HepG2 (cell line): ENCODE measurements around the gene CNPY1. TPM values are rescaled to one million over a fixed set of nuclear protein-coding genes. Genes with fewer than 3 reads are reported as not detected.
A peak's percentile ranks its signal among the peaks of the same experiment; 100 is the strongest.

Experiments used
- ATAC-seq: fragments of 200-7000 bp; cut with Tn5 transposase; 3 replicates; pipeline ENCODE4 v1.9.1; 2020; ENCODE audit warnings: mild to moderate bottlenecking, moderate library complexity
- BruUV-seq: library from RNA; stranded (reverse); fragments of 400-500 nt; replicated peaks from 2 replicates; lab custom pipeline; 2021; lab: Mats Ljungman, UMichigan
- CTCF ChIA-PET: fragments of 300-600 bp; formaldehyde crosslinking; extraction: SDS; loops from one replicate; lab custom pipeline; 2021; ENCODE audit warnings: low total read pairs, inconsistent platforms, low intra/inter-chr PET ratio; lab: Yijun Ruan, JAX
- POLR2A ChIA-PET: fragments of 350-600 bp; sonication (Branson Sonifier 250); formaldehyde crosslinking; loops from one replicate; lab custom pipeline; 2020; ENCODE audit warnings: antibody characterized with exemption, inconsistent platforms; lab: Yijun Ruan, JAX
- DNase-seq: peaks from one replicate; pipeline ENCODE4 v3.0.0-alpha.2; 2015; ENCODE audit warnings: low spot score
- FAIRE-seq: peaks from 3 replicates; lab custom pipeline; 2011; peaks lifted over from hg19 to GRCh38; lab: Jason Lieb, UNC
- H2AFZ ChIP-seq: one replicate; pipeline ENCODE4 v1.6.1; 2011; ENCODE audit warnings: low read length, inconsistent platforms
- H3K27ac ChIP-seq: fragments of 300-600 bp; 3 replicates; pipeline ENCODE4 v1.8.0; 2011; ENCODE audit warnings: mixed run types, mild to moderate bottlenecking, mixed read lengths, low read length, inconsistent platforms; ENCODE audit not compliant: insufficient read depth; ENCODE audit errors: extremely low read length
- H3K27me3 ChIP-seq, 2 experiments: fragments of 200-600 bp in 1 of 2; 2 replicates in 1 of 2; 3 replicates in 1 of 2; pipeline versions ENCODE4 v1.6.0 to v1.8.0; 2011; ENCODE audit warnings: low read length in 2 of 2, mild to moderate bottlenecking in 2 of 2, moderate library complexity in 2 of 2, inconsistent platforms in 1 of 2; ENCODE audit not compliant: insufficient read depth in 2 of 2, control insufficient read depth in 1 of 2
- H3K36me3 ChIP-seq, 2 experiments: fragments of 200-600 bp in 1 of 2; replicated peaks in 1 of 2; 2 replicates in 1 of 2; 3 replicates in 1 of 2; pipeline versions ENCODE4 v1.5.1 to v1.8.0; 2011; ENCODE audit warnings: low read length in 2 of 2, inconsistent platforms in 1 of 2; ENCODE audit not compliant: insufficient read depth in 2 of 2, control insufficient read depth in 1 of 2
- H3K4me1 ChIP-seq: 2 replicates; pipeline ENCODE4 v1.5.1; 2012; ENCODE audit warnings: low read length, inconsistent platforms; ENCODE audit not compliant: insufficient read depth
- H3K4me2 ChIP-seq: 2 replicates; pipeline ENCODE4 v1.6.0; 2011; ENCODE audit warnings: low read depth, low read length, inconsistent platforms
- H3K4me3 ChIP-seq, 3 experiments: fragments of 200-600 bp in 1 of 3; sonication (generic), shearing (Covaris generic) in 1 of 3; replicated peaks in 1 of 3; 2 replicates each; pipeline ENCODE4 v1.5.1; 2011 to 2016; ENCODE audit warnings: low read length in 3 of 3, inconsistent platforms in 2 of 3, low read depth in 2 of 3, mild to moderate bottlenecking in 2 of 3, control low read depth in 1 of 3, mixed read lengths in 1 of 3; ENCODE audit not compliant: insufficient read depth in 1 of 3
- H3K79me2 ChIP-seq: one replicate; pipeline ENCODE4 v1.6.1; 2011; ENCODE audit warnings: low read length, inconsistent platforms; ENCODE audit not compliant: insufficient read depth
- H3K9ac ChIP-seq: 2 replicates; pipeline ENCODE4 v1.6.0; 2011; ENCODE audit warnings: mild to moderate bottlenecking, low read depth, low read length, inconsistent platforms; ENCODE audit not compliant: insufficient read depth
- H3K9me3 ChIP-seq: 2 replicates; pipeline ENCODE4 v1.5.1; 2012; ENCODE audit warnings: mild to moderate bottlenecking, low read length
- H4K20me1 ChIP-seq: 2 replicates; pipeline ENCODE4 v1.6.0; 2011; ENCODE audit warnings: inconsistent platforms, mild to moderate bottlenecking, low read length, moderate library complexity; ENCODE audit not compliant: insufficient read depth
- ARNT ChIP-seq: fragments of 450-650 bp; IDR thresholded peaks from 2 replicates; pipeline ENCODE4 v1.6.1; 2017
- ETV5 ChIP-seq: IDR thresholded peaks from 2 replicates; pipeline ENCODE4 v1.6.1; 2018; ENCODE audit warnings: missing biosample characterization, missing genetic modification reagents, inconsistent platforms, borderline replicate concordance
- FOXA3 ChIP-seq: IDR thresholded peaks from 2 replicates; pipeline ENCODE4 v1.6.1; 2016; ENCODE audit warnings: missing genetic modification reagents, missing compliant biosample characterization
- GPBP1L1 ChIP-seq: sonication (generic); formaldehyde crosslinking; IDR thresholded peaks from 2 replicates; pipeline ENCODE4 v1.5.0; 2020; ENCODE audit warnings: mild to moderate bottlenecking, missing genetic modification reagents
- GPN1 ChIP-seq: sonication (generic); formaldehyde crosslinking; IDR thresholded peaks from 2 replicates; pipeline ENCODE4 v1.5.1; 2020; ENCODE audit warnings: missing genetic modification reagents, borderline replicate concordance
- MAX ChIP-seq: IDR thresholded peaks from 2 replicates; pipeline ENCODE4 v1.6.1; 2012; ENCODE audit warnings: inconsistent platforms
- SAFB2 ChIP-seq: sonication (generic); formaldehyde crosslinking; IDR thresholded peaks from 2 replicates; pipeline ENCODE4 v1.5.1; 2020; ENCODE audit warnings: missing genetic modification reagents, low read depth, mild to moderate bottlenecking, borderline replicate concordance
- ZBTB42 ChIP-seq: sonication (generic); formaldehyde crosslinking; IDR thresholded peaks from 2 replicates; pipeline ENCODE4 v1.5.0; 2020; ENCODE audit warnings: mild to moderate bottlenecking, missing genetic modification reagents
- ZFAT ChIP-seq: sonication (generic); formaldehyde crosslinking; conservative IDR thresholded peaks from 2 replicates; pipeline ENCODE4 v1.8.1; 2023; ENCODE audit warnings: missing genetic modification reagents, inconsistent platforms
- ZFX ChIP-seq: sonication (generic); formaldehyde crosslinking; IDR thresholded peaks from 2 replicates; pipeline ENCODE4 v1.4.0; 2020; ENCODE audit warnings: mild to moderate bottlenecking, low read depth, missing genetic modification reagents, moderate library complexity
- ZNF276 ChIP-seq: sonication (generic); formaldehyde crosslinking; IDR thresholded peaks from 2 replicates; pipeline ENCODE4 v1.4.0; 2020; ENCODE audit warnings: mild to moderate bottlenecking, low read depth, missing genetic modification reagents
- ZNF501 ChIP-seq: sonication (generic); formaldehyde crosslinking; IDR thresholded peaks from 2 replicates; pipeline ENCODE4 v1.5.1; 2020; ENCODE audit warnings: mild to moderate bottlenecking, moderate library complexity, missing genetic modification reagents
- ZNF562 ChIP-seq: sonication (generic); formaldehyde crosslinking; IDR thresholded peaks from 2 replicates; pipeline ENCODE4 v1.8.0; 2022; ENCODE audit warnings: missing genetic modification reagents, borderline replicate concordance
- ZNF740 ChIP-seq: sonication (generic); formaldehyde crosslinking; IDR thresholded peaks from 2 replicates; pipeline ENCODE4 v1.4.0; 2020; ENCODE audit warnings: missing genetic modification reagents
- ZNF800 ChIP-seq: sonication (generic); formaldehyde crosslinking; IDR thresholded peaks from 2 replicates; pipeline ENCODE4 v1.4.0; 2020; ENCODE audit warnings: missing genetic modification reagents
- WGBS: methylation state at CpG from one replicate; pipeline ENCODE4 v1.1.6; 2017; ENCODE audit warnings: low lambda C conversion rate; 5-methylcytosine and 5-hydroxymethylcytosine counted together
- in situ Hi-C: cut with HindIII; loops from 2 replicates; pipeline ENCODE4 v1.10.0; 2017; ENCODE audit warnings: low pct_unique_long_range_greater_than_20kb; ENCODE audit not compliant: extremely low pct_ligation_motif_present
- intact Hi-C: fragments of 100-400 bp; cut with micrococcal nuclease; formaldehyde crosslinking; loops from one replicate; pipeline ENCODE4 v1.10.0; 2022; ENCODE audit not compliant: unreplicated experiment
- polyA plus RNA-seq, 8 experiments: library from polyadenylated mRNA; depleted of rRNA in 3 of 8; stranded (reverse) in 7 of 8; unstranded in 1 of 8; fragments of >200 nt; fragmentation: Illumina TruSeq in 4 of 8; extraction: Trizol in 4 of 8; gene quantifications; 2 replicates each; pipeline versions ENCODE4 v1.2.1 to v1.2.3, GENCODE V29; 2011 to 2016; ENCODE audit warnings: low read depth in 4 of 8, missing spikeins in 1 of 8, mixed read lengths in 1 of 8; ENCODE audit not compliant: insufficient read depth in 1 of 8
- total RNA-seq, 5 experiments: library from RNA; depleted of rRNA; stranded (reverse); fragments of >200 nt; fragmentation: Illumina TruSeq; extraction: Trizol; gene quantifications; 2 replicates each; pipeline ENCODE4 v1.2.3, GENCODE V29; 2016; ENCODE audit warnings: low read depth in 1 of 5

CNPY1 gene
- total and polyA plus RNA-seq, 2 of the 13 experiments (the other 11 are each of a cell fraction or from before 2014, with no cell fraction given) = not detected

GRCh38 chr7:155533120-155533826 is 13.1 kb downstream of the CNPY1 start (continued):
- TF ChIP-seq ZNF562 (CRISPR knock-in tag) (no peak), FOXA3 (CRISPR knock-in tag) (no peak), ZBTB42 (peak; percentile 37; the same call in 1 of the 2 replicates), GPN1 (CRISPR knock-in tag) (no peak), ZNF800 (CRISPR knock-in tag) (peak; percentile 59; the same call in 1 of the 2 replicates), ARNT (no peak), ZFX (CRISPR knock-in tag) (peak; percentile 24; the same call in 1 of the 2 replicates)

- BruUV-seq = no TSS peak
- no peaks in the 10 kb centered on the region for H3K9me3 ChIP-seq
- H4K20me1 ChIP-seq = no peaks in the 10 kb centered on the region
- peaks cover 33% of the 10 kb centered on the region for H3K4me1 ChIP-seq
- no peaks in the 10 kb centered on the region for H3K36me3 ChIP-seq
- POLR2A ChIA-PET = no interaction called here
- peaks cover 12 to 80% of the 10 kb centered on the region in 2 experiments; a peak in 4 of 5 replicates for H3K27me3 ChIP-seq
- DNase-seq (no peak), ATAC-seq (no peak), FAIRE-seq (no peak)
- H2AFZ ChIP-seq = no peak overlapping the region
- in situ Hi-C loops = no loop called here
- no peak overlapping the region for H3K27ac ChIP-seq
- H3K4me2 ChIP-seq = peak overlapping the region; percentile 76
- H3K9ac ChIP-seq = no peak overlapping the region
- H3K4me3 ChIP-seq = peak overlapping the region in 2 of 3 experiments; percentile 43 to 66; a peak in 4 of 6 replicates
- CTCF ChIA-PET = no interaction called here
- 47% methylated on average over 14 of the region's 14 CpGs for WGBS
- intact Hi-C loops = loop anchor here (2.0 kb wide), 1 partner anchor 152 kb away; no protein-coding TSS in a partner anchor
- no peaks in the 10 kb centered on the region for H3K79me2 ChIP-seq
- TF ChIP-seq ZNF501 (no peak), ZFAT (no peak), ZNF740 (CRISPR knock-in tag) (no peak), MAX (no peak), ZNF276 (CRISPR knock-in tag) (no peak), GPBP1L1 (CRISPR knock-in tag) (no peak), SAFB2 (CRISPR knock-in tag) (no peak), ETV5 (CRISPR knock-in tag) (no peak)
These were observed 13.6 kb downstream of the CNPY1 start for GRCh38 chr7:155532792-155533119.
